Measurements from ENCODE around the gene SLC15A3.

DNA sequence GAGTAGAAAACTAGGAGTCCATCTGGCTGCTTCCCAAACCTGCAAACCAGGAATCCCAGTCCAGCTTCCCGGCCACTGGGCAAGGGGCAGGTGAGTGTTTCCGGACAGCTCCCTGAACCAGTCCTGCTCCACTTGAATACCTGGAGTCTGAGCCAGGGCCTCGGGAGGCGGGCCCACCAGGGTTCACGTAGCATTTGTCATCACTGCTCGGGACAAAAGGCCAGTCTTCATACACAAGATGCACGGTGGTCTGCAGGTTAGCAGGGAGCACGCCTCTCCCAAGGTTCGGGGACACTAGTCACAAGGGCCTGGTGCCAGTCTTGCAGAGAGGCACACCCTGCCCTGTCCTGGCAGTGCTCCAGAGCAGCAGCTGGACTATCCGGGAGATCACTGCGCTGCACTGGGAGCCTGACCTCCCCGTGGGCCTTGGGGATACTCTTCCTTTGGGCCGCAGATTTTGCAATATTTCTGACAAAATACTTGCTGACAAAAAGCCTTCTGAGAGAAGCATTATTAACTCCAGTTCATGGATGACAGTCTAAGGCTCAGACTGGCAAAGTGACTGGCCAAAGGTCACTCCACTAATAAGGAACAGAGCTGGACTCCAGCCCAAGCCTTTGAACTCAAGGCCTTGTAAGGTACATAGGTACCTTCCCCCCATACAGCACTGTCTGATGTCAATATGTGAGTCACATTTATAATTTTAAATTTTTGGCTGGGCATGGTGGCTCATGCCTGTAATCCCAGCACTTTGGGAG, 44.6 kb upstream of the SLC15A3 start:
- TF ChIP-seq, protein P1, sequence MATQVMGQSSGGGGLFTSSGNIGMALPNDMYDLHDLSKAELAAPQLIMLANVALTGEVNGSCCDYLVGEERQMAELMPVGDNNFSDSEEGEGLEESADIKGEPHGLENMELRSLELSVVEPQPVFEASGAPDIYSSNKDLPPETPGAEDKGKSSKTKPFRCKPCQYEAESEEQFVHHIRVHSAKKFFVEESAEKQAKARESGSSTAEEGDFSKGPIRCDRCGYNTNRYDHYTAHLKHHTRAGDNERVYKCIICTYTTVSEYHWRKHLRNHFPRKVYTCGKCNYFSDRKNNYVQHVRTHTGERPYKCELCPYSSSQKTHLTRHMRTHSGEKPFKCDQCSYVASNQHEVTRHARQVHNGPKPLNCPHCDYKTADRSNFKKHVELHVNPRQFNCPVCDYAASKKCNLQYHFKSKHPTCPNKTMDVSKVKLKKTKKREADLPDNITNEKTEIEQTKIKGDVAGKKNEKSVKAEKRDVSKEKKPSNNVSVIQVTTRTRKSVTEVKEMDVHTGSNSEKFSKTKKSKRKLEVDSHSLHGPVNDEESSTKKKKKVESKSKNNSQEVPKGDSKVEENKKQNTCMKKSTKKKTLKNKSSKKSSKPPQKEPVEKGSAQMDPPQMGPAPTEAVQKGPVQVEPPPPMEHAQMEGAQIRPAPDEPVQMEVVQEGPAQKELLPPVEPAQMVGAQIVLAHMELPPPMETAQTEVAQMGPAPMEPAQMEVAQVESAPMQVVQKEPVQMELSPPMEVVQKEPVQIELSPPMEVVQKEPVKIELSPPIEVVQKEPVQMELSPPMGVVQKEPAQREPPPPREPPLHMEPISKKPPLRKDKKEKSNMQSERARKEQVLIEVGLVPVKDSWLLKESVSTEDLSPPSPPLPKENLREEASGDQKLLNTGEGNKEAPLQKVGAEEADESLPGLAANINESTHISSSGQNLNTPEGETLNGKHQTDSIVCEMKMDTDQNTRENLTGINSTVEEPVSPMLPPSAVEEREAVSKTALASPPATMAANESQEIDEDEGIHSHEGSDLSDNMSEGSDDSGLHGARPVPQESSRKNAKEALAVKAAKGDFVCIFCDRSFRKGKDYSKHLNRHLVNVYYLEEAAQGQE (IDR thresholded peaks at IDR 0.05; ENCODE audit: insufficient read depth in 1 of 2, low read depth in 2 of 2, low read length in 2 of 2): no peak
- no peak for TF ChIP-seq TAF1 (IDR thresholded peaks at IDR 0.05; ENCODE audit: borderline replicate concordance, insufficient read depth, low read length)
- TF ChIP-seq POLR2AphosphoS5 (IDR thresholded peaks at IDR 0.05; ENCODE audit: low read depth, low read length): no peak

Measured in PFSK-1 (cell line).